Breast epithelium (tissue), 3 donors: ENCODE measurements around the gene FRK.

Experiments
- CTCF ChIP-seq, 3 donors: fragments of 450-650 bp; IDR thresholded peaks; one replicate each; pipeline ENCODE4 v1.5.1; 2016 to 2017; ENCODE audit warnings: antibody characterized with exemption in 3 of 3, mild to moderate bottlenecking in 3 of 3, moderate library complexity in 3 of 3
- POLR2AphosphoS5 ChIP-seq, 3 donors: sonication (generic); formaldehyde crosslinking; IDR thresholded peaks; one replicate each; pipeline ENCODE4 v1.6.1; 2017; ENCODE audit warnings: antibody characterized with exemption in 3 of 3

GRCh38 chr6:115902436-115902835 is 158.3 kb downstream of the FRK start:
- no peak for TF ChIP-seq CTCF (IDR thresholded peaks at IDR 0.05)
- no peak for TF ChIP-seq POLR2AphosphoS5 (IDR thresholded peaks at IDR 0.05)
